Activated CD8-positive, alpha-beta T cell treated with anti-CD3 and anti-CD28 coated beads for 36 hours (primary cell): Measurements from ENCODE around the gene RHOBTB3. TPM values are rescaled to one million over a fixed set of nuclear protein-coding genes. Genes with fewer than 3 reads are reported as not detected.
"Not testable (repeated sequence)": the region's sequence is repeated elsewhere in the genome, so short reads cannot be mapped to it uniquely, and the experiment has no call there.

ENCODE experiments used
- ATAC-seq: fragments of 200-7000 bp; cut with Tn5 transposase; one replicate; pipeline ENCODE4 v1.10.0; 2021; ENCODE audit warnings: mild to moderate bottlenecking, moderate library complexity
- CTCF ChIA-PET: fragments of 350-600 bp; sonication (Branson Sonifier 250); formaldehyde crosslinking; loops from one replicate; lab custom pipeline; 2021; ENCODE audit warnings: antibody characterized with exemption; lab: Charles Lee
- POLR2A ChIA-PET: fragments of 350-600 bp; sonication (Branson Sonifier 250); formaldehyde crosslinking; loops from one replicate; lab custom pipeline; 2021; ENCODE audit warnings: antibody characterized with exemption; lab: Charles Lee
- DNase-seq: peaks from one replicate; pipeline ENCODE4 v3.0.0-alpha.2; 2020
- H3K27ac Mint-ChIP-seq: one replicate; pipeline ENCODE4 v1.8.0; 2021; ENCODE audit warnings: mild to moderate bottlenecking, mixed read lengths
- H3K27me3 Mint-ChIP-seq: one replicate; pipeline ENCODE4 v1.8.0; 2021; ENCODE audit warnings: mixed read lengths
- H3K36me3 Mint-ChIP-seq: one replicate; pipeline ENCODE4 v1.8.0; 2021; ENCODE audit warnings: low read depth, mixed read lengths
- H3K4me1 Mint-ChIP-seq: one replicate; pipeline ENCODE4 v1.8.0; 2021; ENCODE audit warnings: low read depth, mixed read lengths
- H3K4me3 Mint-ChIP-seq: one replicate; pipeline ENCODE4 v1.8.0; 2021; ENCODE audit warnings: mild to moderate bottlenecking, moderate library complexity, mixed read lengths
- H3K9me3 Mint-ChIP-seq: one replicate; pipeline ENCODE4 v1.8.0; 2021; ENCODE audit warnings: mixed read lengths
- intact Hi-C: fragments of 100-400 bp; cut with micrococcal nuclease; formaldehyde crosslinking; loops from one replicate; pipeline ENCODE4 v1.10.0; 2022
- total RNA-seq, 2 experiments: library from RNA; stranded (reverse); gene quantifications; one replicate each; pipeline ENCODE4 v1.2.3, GENCODE V29; 2021
- TF ChIP-seq, protein P1 (sequence below): fragments of 200-600 bp; IDR thresholded peaks from one replicate; pipeline ENCODE4 v1.8.0; 2022; ENCODE audit warnings: antibody characterized with exemption, mild to moderate bottlenecking

Gene RHOBTB3
- total RNA-seq, 2 experiments from 2014 or later: 0.50 to 1.1 TPM

- TF ChIP-seq, protein P1, sequence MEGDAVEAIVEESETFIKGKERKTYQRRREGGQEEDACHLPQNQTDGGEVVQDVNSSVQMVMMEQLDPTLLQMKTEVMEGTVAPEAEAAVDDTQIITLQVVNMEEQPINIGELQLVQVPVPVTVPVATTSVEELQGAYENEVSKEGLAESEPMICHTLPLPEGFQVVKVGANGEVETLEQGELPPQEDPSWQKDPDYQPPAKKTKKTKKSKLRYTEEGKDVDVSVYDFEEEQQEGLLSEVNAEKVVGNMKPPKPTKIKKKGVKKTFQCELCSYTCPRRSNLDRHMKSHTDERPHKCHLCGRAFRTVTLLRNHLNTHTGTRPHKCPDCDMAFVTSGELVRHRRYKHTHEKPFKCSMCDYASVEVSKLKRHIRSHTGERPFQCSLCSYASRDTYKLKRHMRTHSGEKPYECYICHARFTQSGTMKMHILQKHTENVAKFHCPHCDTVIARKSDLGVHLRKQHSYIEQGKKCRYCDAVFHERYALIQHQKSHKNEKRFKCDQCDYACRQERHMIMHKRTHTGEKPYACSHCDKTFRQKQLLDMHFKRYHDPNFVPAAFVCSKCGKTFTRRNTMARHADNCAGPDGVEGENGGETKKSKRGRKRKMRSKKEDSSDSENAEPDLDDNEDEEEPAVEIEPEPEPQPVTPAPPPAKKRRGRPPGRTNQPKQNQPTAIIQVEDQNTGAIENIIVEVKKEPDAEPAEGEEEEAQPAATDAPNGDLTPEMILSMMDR: no peak
- no peak overlapping the region for H3K27ac Mint-ChIP-seq
- no peaks in the 10 kb centered on the region for H3K27me3 Mint-ChIP-seq
- no peaks in the 10 kb centered on the region for H3K9me3 Mint-ChIP-seq
- no peak for DNase-seq
- no peaks in the 10 kb centered on the region for H3K36me3 Mint-ChIP-seq
- no peak for ATAC-seq
- no peak overlapping the region for H3K4me3 Mint-ChIP-seq
- CTCF ChIA-PET: interaction anchor here (0.8 to 3.5 kb wide), 5 partner anchors 8 to 51 kb away, joined by 3 to 22 read pairs (median 4); no protein-coding TSS in a partner anchor
- H3K4me1 Mint-ChIP-seq: peaks cover 36% of the 10 kb centered on the region
- POLR2A ChIA-PET: interaction anchor here (0.6 to 0.9 kb wide), 2 partner anchors 8 to 9 kb away, joined by 3 read pairs; no protein-coding TSS in a partner anchor
- intact Hi-C loops: no loop called here
Observed at GRCh38 chr5:95832664-95833063, 101.5 kb downstream of the RHOBTB3 start.

- POLR2A ChIA-PET: interaction anchor here (0.7 to 2.5 kb wide), 7 partner anchors 11 to 189 kb away, joined by 3 to 11 read pairs (median 5); partner anchors contain the start of genes GLRX and RFESD
- H3K27me3 Mint-ChIP-seq: no peaks in the 10 kb centered on the region
- peak overlapping the region; percentile 74 for H3K4me3 Mint-ChIP-seq
- DNase-seq: peak; percentile 41
- CTCF ChIA-PET: interaction anchor here (1.3 to 25.0 kb wide), 10 partner anchors 11 to 192 kb away, joined by 3 to 628 read pairs (median 8); partner anchors contain the start of gene GLRX
- intact Hi-C loops: loop anchor here (5.0 kb wide), 1 partner anchor 174 kb away; no protein-coding TSS in a partner anchor
- peaks cover 40% of the 10 kb centered on the region for H3K4me1 Mint-ChIP-seq
- no peaks in the 10 kb centered on the region for H3K36me3 Mint-ChIP-seq
- no peaks in the 10 kb centered on the region for H3K9me3 Mint-ChIP-seq
- ATAC-seq: no peak
- peak overlapping the region; percentile 93 for H3K27ac Mint-ChIP-seq
- TF ChIP-seq, protein P1: no peak
Observed at GRCh38 chr5:95835682-95836385, 104.7 kb downstream of the RHOBTB3 start.

DNA sequence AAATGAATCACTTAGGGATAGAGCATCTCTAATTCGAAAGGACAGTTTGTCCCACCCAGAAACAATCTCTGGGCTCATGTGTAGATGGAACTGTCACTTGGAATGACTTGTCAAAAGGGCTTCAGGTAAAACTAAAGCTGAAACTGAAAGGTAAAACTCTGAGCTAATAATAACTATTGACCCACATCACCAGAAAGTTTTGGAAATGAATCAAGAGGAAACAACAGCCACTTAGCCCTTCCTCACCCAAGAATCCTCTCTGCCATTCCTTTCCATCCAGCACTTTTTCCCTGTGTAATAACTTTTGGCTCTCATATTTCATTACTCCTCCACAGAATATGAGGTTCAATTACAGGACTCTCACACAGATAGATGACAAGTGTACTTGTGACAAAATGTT lies 105.4 kb downstream of the RHOBTB3 start:
- Mint-ChIP-seq H3K4me3 (peak overlapping the region; percentile 74), H3K27ac (peak overlapping the region; percentile 93), H3K36me3 (no peaks in the 10 kb centered on the region), H3K27me3 (no peaks in the 10 kb centered on the region), H3K9me3 (no peaks in the 10 kb centered on the region), H3K4me1 (peaks cover 40% of the 10 kb centered on the region)
- no peak for ATAC-seq
- ChIA-PET CTCF (interaction anchor here (1.1 to 25.0 kb wide), 5 partner anchors 10 to 51 kb away, joined by 3 to 628 read pairs (median 14); partner anchors contain the start of gene GLRX), POLR2A (interaction anchor here (1.4 to 2.3 kb wide), 2 partner anchors 26 to 190 kb away, joined by 4 to 7 read pairs; partner anchors contain the start of gene RFESD)
- DNase-seq: no peak
- TF ChIP-seq, protein P1: no peak
- intact Hi-C loops: loop anchor here (5.0 kb wide), 1 partner anchor 174 kb away; no protein-coding TSS in a partner anchor

DNA sequence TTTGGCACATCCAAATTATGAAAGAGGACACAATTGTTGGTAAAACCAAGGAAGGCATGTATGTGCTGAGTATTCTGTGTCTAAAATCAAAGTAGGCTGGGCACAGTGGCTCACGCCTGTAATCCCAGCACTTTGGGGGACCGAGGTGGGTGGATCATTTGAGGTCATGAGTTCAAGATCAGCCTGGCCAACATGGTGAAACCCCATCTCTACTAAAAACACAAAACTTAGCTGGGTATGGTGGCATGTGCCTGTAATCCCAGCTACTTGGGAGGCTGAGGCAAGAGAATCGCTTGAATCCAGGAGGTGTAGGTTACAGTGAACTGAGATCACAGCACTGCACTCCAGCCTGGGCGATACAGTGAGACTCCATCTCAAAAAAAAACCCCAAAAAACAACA lies 105.8 kb downstream of the RHOBTB3 start:
- not testable (repeated sequence) for H3K36me3 Mint-ChIP-seq, DNase-seq, H3K4me3 Mint-ChIP-seq, ATAC-seq, H3K27me3 Mint-ChIP-seq, H3K9me3 Mint-ChIP-seq
- intact Hi-C loops: loop anchor here (5.0 kb wide), 1 partner anchor 175 kb away; no protein-coding TSS in a partner anchor
- ChIA-PET POLR2A (interaction anchor here (2.3 kb wide), 1 partner anchor 26 kb away, joined by 7 read pairs; no protein-coding TSS in a partner anchor), CTCF (interaction anchor here (1.1 to 25.0 kb wide), 5 partner anchors 10 to 51 kb away, joined by 3 to 628 read pairs (median 14); partner anchors contain the start of gene GLRX)
- Mint-ChIP-seq H3K4me1 (peaks cover 42% of the 10 kb centered on the region), H3K27ac (peak overlapping the region; percentile 93)

- POLR2A ChIA-PET: no interaction called here
- CTCF ChIA-PET: interaction anchor here (1.0 to 25.0 kb wide), 8 partner anchors 9 to 174 kb away, joined by 3 to 628 read pairs (median 3); partner anchors contain the start of gene GLRX
- TF ChIP-seq, protein P1: no peak
- H3K27me3 Mint-ChIP-seq: no peaks in the 10 kb centered on the region
- peaks cover 46% of the 10 kb centered on the region for H3K4me1 Mint-ChIP-seq
- H3K27ac Mint-ChIP-seq: peak overlapping the region; percentile 19
- H3K36me3 Mint-ChIP-seq: no peaks in the 10 kb centered on the region
- ATAC-seq (no peak), DNase-seq (no peak)
- intact Hi-C loops: loop anchor here (5.0 kb wide), 1 partner anchor 175 kb away; no protein-coding TSS in a partner anchor
- no peak overlapping the region for H3K4me3 Mint-ChIP-seq
- no peaks in the 10 kb centered on the region for H3K9me3 Mint-ChIP-seq
Observed at GRCh38 chr5:95837492-95837891, 106.4 kb downstream of the RHOBTB3 start.
